HG03521 (cell line): ENCODE measurements around the gene PRR36.

Source experiments
- ATAC-seq: cut with Tn5 transposase; IDR thresholded peaks from one replicate; pipeline ENCODE4 v1.9.1; 2021; ENCODE audit warnings: mild to moderate bottlenecking, moderate library complexity; ENCODE audit not compliant: unreplicated experiment

PRR36 gene

GRCh38 chr19:7873304-7874075, 700 bp downstream of the PRR36 start:
- no peak for ATAC-seq

GRCh38 chr19:7872306-7873204, 1.6 kb downstream of the PRR36 start:
- ATAC-seq: no peak

GRCh38 chr19:7871437-7872305, 2.5 kb downstream of the PRR36 start:
- ATAC-seq: no peak

GRCh38 chr19:7870571-7871436, 3.4 kb downstream of the PRR36 start:
- ATAC-seq: no peak

GRCh38 chr19:7869910-7870511, 4.2 kb downstream of the PRR36 start:
- no peak for ATAC-seq

- ATAC-seq: peak; percentile 57
These were observed 4.7 kb downstream of the PRR36 start for GRCh38 chr19:7869453-7869909.

GRCh38 chr19:7868671-7869452, 5.3 kb downstream of the PRR36 start:
- ATAC-seq: peak; percentile 55

GRCh38 chr19:7868326-7868670, 5.9 kb downstream of the PRR36 start:
- no peak for ATAC-seq

GRCh38 chr19:7867092-7867844, 6.9 kb downstream of the PRR36 start:
- ATAC-seq: no peak

- no peak for ATAC-seq
These were observed 7.6 kb downstream of the PRR36 start for GRCh38 chr19:7866399-7867091.

- ATAC-seq: no peak
These were observed 8.8 kb downstream of the PRR36 start for GRCh38 chr19:7865262-7865911.

GRCh38 chr19:7864690-7865074, 9.5 kb downstream of the PRR36 start:
- no peak for ATAC-seq

- no peak for ATAC-seq
These were observed 10.1 kb downstream of the PRR36 start for GRCh38 chr19:7863971-7864689.

- ATAC-seq: no peak
These were observed 10.8 kb downstream of the PRR36 start for GRCh38 chr19:7863157-7863970.

GRCh38 chr19:7862413-7862951, 11.7 kb downstream of the PRR36 start:
- ATAC-seq: no peak
